DMS79 (cell line): ENCODE measurements around the gene CMTM3.
"Not testable (repeated sequence)": the region's sequence is repeated elsewhere in the genome, so short reads cannot be mapped to it uniquely, and the experiment has no call there.

Source experiments
- DNase-seq: peaks from one replicate; lab custom pipeline; 2025; lab: John Stamatoyannopoulos, UW

CMTM3 gene, protein sequence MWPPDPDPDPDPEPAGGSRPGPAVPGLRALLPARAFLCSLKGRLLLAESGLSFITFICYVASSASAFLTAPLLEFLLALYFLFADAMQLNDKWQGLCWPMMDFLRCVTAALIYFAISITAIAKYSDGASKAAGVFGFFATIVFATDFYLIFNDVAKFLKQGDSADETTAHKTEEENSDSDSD

DNA sequence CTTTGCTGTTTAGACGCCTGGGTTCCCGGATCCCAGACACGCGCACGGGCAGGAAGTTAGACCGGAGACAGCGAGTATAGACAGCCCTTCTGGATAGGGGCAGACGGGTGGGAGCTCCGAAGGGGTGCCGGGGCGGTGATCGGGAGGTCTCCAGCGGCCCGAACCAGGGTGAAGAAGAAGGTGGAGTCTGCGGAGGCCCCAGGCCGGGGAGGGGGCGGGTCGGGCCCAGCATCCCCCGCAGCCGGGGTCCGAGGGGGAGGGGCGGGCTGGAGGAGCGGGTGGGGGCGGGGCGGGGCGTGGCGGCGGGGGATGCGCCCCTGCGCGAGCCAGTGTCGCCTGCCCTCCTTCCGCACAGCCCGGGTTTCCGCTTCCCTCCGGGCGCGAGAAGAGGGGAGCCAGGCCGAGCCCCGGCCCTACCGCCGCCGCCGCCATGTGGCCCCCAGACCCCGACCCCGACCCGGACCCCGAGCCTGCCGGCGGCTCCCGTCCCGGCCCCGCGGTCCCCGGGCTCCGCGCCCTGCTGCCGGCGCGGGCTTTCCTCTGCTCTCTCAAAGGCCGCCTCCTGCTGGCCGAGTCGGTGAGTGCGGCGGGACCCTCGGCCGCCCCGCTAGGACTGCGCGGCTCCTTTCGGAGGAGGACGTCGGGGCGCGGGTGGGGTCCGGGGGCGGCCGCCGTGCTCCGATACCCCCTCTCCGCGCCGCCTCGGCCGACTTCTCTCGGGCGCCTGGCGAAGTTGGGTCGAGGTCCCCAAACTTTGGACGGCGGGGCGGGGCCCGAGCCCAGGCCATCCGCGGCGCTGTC lies at the start of gene CMTM3:
CMTM3 (plus strand) TSS at position 329 of the 801 bp plus-strand sequence; CDS start at position 431, 102 bp downstream.
- DNase-seq: no peak

- no peak for DNase-seq
Observed at GRCh38 chr16:66560107-66560506, 44.4 kb upstream of the CMTM3 start.

DNA sequence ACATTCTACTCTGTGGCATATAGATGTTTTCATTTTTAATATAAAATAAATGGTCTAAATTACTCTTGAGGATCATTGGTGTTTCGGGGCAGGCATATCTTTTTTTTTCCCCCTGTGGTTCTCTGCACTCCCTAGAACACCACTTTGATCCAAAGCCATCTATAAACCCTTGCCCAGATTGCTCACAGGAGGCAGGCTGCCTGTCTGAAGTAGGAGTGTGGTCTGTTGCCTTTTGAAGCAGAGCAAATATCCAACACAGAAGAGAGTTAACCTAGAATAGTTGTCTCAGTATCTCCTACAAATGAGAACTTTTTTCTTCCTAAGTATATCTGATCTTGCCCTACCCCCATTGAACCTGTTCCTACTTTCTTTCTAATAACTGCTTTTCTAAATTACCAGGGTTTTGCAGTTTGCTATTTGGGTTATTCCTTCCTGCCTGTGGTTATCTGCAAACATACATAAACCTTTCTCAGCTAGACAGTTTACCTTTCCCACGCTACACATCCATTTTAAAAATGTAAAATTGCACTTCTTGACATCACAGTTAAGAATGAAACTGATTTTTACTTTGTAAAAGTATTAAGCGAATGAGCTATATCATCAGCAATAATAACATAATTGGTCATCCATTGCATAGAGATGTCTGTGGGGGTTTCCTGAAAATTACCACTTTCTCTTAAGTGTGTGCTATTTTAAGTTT lies 43.0 kb upstream of the CMTM3 start:
- no peak for DNase-seq

DNA sequence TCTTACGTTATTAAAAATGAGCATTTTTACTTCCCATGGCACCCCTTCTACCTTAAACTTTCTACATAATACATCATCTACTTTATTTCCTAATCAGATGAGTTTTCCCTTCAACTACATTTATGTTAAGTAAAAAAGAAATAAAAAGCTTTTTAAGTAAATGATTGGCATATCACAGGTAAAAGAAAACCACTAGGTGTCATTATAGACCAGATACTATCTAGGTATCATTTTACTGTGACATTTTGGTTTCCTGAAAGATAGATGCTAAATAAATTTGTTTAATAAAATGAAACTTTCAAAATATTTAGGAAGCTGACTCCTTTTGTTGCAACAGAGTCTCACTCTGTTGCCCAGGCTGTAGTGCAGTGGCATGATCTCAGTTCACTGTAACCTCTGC lies 42.1 kb upstream of the CMTM3 start:
- DNase-seq: no peak

DNA sequence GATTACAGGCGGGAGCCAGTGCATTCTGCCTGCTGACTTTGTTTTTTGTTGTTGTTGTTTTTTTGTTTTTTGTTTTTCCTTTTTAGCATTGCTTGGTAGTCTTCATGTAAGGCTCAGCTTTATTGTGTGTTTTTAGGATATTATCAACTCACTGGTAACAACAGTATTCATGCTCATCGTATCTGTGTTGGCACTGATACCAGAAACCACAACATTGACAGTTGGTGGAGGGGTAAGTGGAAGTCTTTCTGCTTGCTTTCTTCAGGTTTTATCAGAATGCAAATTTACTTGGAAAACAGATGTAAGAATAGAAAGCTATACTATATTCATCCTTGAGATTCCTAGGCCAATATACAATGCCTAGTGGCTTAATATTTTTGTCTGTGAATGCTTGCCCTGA lies 41.5 kb upstream of the CMTM3 start:
- DNase-seq: no peak

DNA sequence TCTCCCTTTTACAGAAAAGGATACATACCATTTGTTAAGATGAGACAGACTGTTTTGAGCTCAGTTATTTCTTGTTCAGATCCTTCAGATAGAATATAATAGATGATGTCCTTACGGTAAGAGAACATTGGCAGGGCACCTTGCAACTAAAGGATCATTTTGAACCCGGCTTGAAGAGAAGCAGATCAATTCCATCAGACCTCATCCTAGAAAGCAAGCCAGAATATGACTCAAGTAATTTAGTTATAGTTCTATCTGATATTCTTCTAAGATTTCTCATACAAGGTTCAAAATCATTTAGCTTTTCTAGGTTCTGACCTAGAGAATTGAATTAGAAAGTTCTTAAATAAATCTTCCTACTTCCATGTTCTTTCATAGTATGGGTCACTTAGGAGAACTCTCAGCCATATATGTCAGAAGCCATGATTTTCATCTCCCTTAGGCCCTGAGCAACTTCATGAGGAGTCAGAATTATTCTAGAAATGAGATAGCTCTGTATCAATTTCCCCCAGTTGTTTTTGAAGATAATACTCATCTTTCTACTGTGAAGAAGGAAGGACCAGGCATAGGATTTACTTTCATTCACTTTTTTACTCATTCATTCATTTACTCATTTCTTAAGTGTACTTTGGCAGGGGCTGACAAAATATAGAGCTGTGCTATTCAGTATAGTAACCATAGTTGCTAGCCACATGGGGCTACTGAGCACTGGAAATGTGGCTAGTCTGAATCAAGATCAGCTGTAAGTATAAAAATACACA lies 40.8 kb upstream of the CMTM3 start:
- DNase-seq: no peak

DNA sequence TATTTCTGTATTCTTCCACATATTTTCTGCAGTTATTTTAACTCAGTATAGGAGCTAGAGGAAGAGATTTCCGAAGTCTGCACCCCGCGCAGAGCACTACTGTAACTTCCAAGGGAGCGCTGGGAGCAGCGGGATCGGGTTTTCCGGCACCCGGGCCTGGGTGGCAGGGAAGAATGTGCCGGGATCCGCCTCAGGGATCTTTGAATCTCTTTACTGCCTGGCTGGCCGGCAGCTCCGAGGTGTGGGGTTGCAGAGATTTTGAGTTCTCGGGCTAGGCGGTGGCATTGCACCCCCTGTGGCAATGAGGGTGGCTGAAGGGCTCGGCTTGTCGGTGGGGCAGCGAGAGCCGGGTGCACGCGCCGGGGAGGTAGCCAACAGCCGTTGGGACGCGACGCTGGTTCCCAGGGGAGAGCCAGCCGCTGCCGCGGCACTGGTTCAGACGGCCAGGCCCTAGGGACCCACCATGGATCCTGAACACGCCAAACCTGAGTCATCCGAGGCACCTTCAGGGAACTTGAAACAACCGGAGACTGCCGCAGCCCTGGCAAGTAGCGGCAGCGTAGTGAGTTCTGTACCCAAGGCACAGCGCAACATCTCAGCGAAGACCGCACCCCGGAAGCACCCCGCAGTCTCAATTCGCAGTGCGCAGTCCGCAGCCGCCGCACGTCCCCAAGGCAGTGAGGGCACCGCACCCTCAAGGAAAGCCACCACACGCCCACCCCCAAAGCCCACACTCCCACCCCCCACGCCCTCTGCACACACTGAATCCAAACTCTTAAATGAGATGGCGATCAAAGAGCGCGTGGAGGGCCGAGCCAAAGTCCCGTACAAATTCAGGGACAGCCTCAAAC lies 38.2 kb upstream of the CMTM3 start, which contains the start of gene CMTM1:
CMTM1 (plus strand) TSS at position 389 of the 851 bp plus-strand sequence; CDS start at position 464, 75 bp downstream.
- no peak for DNase-seq

- not testable (repeated sequence) for DNase-seq
Observed at GRCh38 chr16:66567270-66567669, 37.2 kb upstream of the CMTM3 start.

DNA sequence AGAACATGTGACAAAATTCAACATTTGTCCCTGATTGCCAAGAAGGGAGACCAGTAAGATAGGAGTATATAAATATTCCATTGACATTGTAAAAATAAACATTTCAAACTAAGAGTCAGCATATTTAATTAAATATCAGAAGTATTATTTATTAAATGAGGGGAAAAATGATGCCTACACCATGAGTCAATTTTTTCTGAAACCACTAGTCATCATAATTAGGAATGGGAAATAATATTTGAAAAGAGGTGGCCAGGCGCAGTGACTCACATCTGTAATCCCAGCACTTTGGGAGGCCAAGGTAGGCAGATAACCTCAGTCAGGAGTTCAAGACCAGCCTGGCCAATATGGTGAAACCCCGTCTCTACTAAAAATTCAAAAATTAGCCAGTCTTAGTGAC lies 36.1 kb upstream of the CMTM3 start:
- DNase-seq: no peak

DNA sequence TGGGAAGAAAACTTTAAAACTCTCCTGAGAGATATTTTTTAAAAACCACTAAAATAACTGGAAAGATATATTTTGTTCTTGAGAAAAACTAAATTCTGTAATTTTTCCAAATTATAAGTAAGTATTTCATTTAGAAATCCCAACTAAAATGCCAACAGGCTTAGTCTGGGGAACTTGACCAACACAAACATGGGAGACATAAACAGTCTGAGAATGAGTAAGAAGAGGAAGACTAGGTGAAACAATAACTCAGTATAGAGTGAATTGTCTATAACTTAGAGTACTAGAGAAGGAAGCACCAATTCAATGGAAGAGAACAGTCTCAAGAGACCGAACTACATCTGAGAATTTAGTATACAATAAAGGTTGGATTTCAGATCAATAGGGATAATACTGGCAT lies 35.4 kb upstream of the CMTM3 start:
- DNase-seq: no peak

DNA sequence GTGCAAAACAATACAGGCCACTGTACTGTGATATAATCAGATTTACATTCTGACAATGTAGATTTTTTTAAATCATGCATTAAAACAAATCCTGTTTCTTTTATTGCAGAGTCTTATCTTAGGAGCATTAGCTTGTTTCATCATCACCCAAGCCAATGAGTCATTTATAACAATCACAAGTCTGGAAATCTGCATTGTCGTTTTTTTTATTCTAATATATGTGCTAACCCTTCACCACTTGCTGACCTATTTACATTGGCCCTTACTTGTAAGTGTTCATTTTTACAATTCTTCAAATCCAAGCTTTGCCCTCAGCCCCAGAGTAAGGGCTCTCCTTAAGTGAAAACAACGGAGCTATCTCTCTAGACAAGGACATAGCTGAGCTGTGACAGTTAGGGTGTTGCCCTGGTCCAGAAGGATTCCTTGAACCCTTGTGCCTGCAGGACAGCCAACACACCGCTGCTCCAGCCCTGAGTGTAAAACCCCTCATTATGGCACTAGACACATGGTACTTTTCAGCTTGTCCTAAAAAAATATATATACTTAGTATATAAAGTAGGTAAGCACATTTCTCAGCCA lies 34.6 kb upstream of the CMTM3 start:
- DNase-seq: no peak

DNA sequence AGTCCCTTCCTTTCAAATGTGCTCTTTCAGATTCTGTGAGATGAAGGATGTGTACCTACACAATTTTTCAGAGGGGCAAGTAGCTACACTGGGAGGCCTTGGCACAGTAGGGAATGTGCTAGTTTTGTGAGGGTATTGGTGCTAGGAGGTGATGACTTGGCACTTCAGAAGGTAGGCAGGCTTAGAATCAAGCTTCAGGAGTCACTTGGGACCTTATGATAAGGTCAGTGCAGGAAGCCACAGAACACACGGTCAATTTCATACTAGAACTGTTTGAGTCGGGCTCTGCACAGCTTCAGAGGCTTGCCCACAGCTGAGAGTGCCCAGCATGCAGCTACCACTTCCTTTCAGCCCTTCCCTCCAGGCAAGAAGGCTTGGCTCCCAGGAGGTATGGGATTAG lies 32.1 kb upstream of the CMTM3 start:
- DNase-seq: no peak

- DNase-seq: no peak
Observed at GRCh38 chr16:66574081-66574480, 30.4 kb upstream of the CMTM3 start.

- DNase-seq: no peak
Observed at GRCh38 chr16:66574531-66574930, 30.0 kb upstream of the CMTM3 start.

GRCh38 chr16:66575060-66575459 lies 29.4 kb upstream of the CMTM3 start:
- no peak for DNase-seq

- no peak for DNase-seq
Observed at GRCh38 chr16:66576296-66576695, 28.2 kb upstream of the CMTM3 start.

- no peak for DNase-seq
Observed at GRCh38 chr16:66578651-66579531, 25.6 kb upstream of the CMTM3 start, which contains the start of gene CMTM2. CMTM2 (plus strand) TSS chr16:66579463; CDS start chr16:66579608, 145 bp downstream.

- no peak for DNase-seq
Observed at GRCh38 chr16:66580605-66581209, 23.8 kb upstream of the CMTM3 start.

DNA sequence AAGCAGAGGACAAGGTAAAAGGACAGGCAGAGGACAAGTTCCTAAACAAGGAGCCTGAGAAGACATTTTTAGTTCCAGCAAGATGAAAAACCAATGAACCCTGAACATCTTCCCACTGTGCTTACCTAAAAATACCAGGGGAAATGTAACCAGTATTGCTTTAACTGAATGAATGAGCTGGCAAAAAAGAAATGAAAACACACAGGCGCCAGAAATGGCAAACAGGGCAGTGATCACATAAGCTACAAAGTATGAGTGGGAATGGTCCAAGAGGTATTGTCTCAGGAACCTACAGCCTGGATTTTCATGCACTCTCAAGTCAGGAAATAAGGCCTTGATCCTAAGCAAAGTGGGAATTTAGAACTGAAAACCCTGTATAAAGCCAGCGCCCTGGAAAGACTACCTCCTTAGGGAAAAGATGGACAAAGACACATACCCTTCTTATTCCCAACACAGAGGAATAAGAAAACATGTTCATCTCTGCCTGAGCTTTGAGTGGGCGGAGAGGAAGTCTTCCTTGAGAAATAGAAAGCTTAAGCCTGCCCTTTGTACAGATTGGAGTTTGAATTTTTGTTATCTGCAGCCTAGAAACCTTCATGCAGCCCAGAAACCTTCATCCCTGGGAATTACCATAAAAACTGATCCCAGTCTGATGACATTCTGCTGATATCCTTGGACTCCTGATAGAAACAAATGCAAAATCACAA lies 23.1 kb upstream of the CMTM3 start:
- no peak for DNase-seq
